HL-60 (cell line): ENCODE measurements around the gene DCTN1.

Experiments
- DNase-seq, 2 experiments: peaks; one replicate each; pipeline ENCODE4 v3.0.0-alpha.2; 2010 to 2020; ENCODE audit warnings: low read depth in 1 of 2, low spot score in 1 of 2
- H3K27ac ChIP-seq: fragments of 250-450 bp; sonication (Bioruptor Pico); replicated peaks from 2 replicates; pipeline ENCODE4 v1.5.1; 2020; ENCODE audit warnings: mild to moderate bottlenecking, moderate library complexity
- H3K27me3 ChIP-seq: fragments of 250-450 bp; sonication (Bioruptor Pico); 2 replicates; pipeline ENCODE4 v1.5.1; 2021; ENCODE audit warnings: mild to moderate bottlenecking, moderate library complexity; ENCODE audit not compliant: insufficient read depth, poor library complexity, severe bottlenecking
- H3K4me3 ChIP-seq: replicated peaks from 2 replicates; pipeline ENCODE4 v1.5.1; 2011; ENCODE audit warnings: mild to moderate bottlenecking, control low read depth, low read length; ENCODE audit not compliant: insufficient read depth
- CTCF ChIP-seq: IDR thresholded peaks from one replicate; pipeline ENCODE4 v1.5.1; 2011; ENCODE audit warnings: low read length, control low read depth, inconsistent platforms; ENCODE audit not compliant: insufficient read depth
- GABPA ChIP-seq: IDR thresholded peaks from 2 replicates; pipeline ENCODE4 v1.6.1; 2012; ENCODE audit warnings: low read depth
- POLR2AphosphoS5 ChIP-seq: IDR thresholded peaks from 2 replicates; pipeline ENCODE4 v1.6.1; 2012; ENCODE audit warnings: low read depth
- REST ChIP-seq: IDR thresholded peaks from 2 replicates; pipeline ENCODE4 v1.6.1; 2012; ENCODE audit warnings: low read depth; ENCODE audit not compliant: insufficient replicate concordance
- SPI1 ChIP-seq: IDR thresholded peaks from 2 replicates; pipeline ENCODE4 v1.6.1; 2012; ENCODE audit warnings: low read depth, mild to moderate bottlenecking, borderline replicate concordance

The DCTN1 gene

GRCh38 chr2:74392449-74392743 is 12.3 kb upstream of the DCTN1 start:
- H3K27me3 ChIP-seq, result no peaks in the 10 kb centered on the region
- no peak overlapping the region for H3K4me3 ChIP-seq
- no peak overlapping the region for H3K27ac ChIP-seq
- TF ChIP-seq REST (no peak), CTCF (no peak)
- DNase-seq, result no peak

GRCh38 chr2:74391580-74392448 is 11.7 kb upstream of the DCTN1 start:
- Histone ChIP-seq H3K27ac (peak overlapping the region; percentile 93), H3K27me3 (no peaks in the 10 kb centered on the region), H3K4me3 (peak overlapping the region; percentile 96)
- no peak for TF ChIP-seq GABPA
- TF ChIP-seq CTCF, result peak; percentile 96
- TF ChIP-seq POLR2AphosphoS5, result no peak
- peak; percentile 83 to 96 for DNase-seq

- Histone ChIP-seq H3K27ac (peak overlapping the region; percentile 93), H3K27me3 (no peaks in the 10 kb centered on the region), H3K4me3 (peak overlapping the region; percentile 96)
- DNase-seq, result peak; percentile 10 to 18
- TF ChIP-seq POLR2AphosphoS5, result no peak
- no peak for TF ChIP-seq CTCF
- no peak for TF ChIP-seq SPI1
- no peak for TF ChIP-seq GABPA
- no peak for TF ChIP-seq REST
These were observed 11.1 kb upstream of the DCTN1 start for GRCh38 chr2:74391209-74391579.

GRCh38 chr2:74390606-74391005 is 10.5 kb upstream of the DCTN1 start:
- TF ChIP-seq REST (no peak), CTCF (no peak), GABPA (no peak), SPI1 (no peak), POLR2AphosphoS5 (no peak)
- Histone ChIP-seq H3K4me3 (no peak overlapping the region; the same call in 1 of the 2 replicates), H3K27ac (no peak overlapping the region), H3K27me3 (no peaks in the 10 kb centered on the region)
- no peak for DNase-seq
